Spleen (tissue), 11 donors: Measurements from ENCODE around the gene PARD3. TPM values are rescaled to one million over a fixed set of nuclear protein-coding genes. Genes with fewer than 3 reads are reported as not detected.

Source experiments
- DNase-seq: peaks from one replicate; pipeline ENCODE4 v3.0.0-alpha.2; 2020
- H3K27ac ChIP-seq, 8 donors: fragments of 200-600 bp; sonication (generic) in 7 of 8; 1 replicate in 4 of 8; 2 replicates in 4 of 8; pipeline versions ENCODE4 v1.5.0 to v1.8.0; 2016 to 2021; ENCODE audit warnings: inconsistent platforms in 4 of 8, mild to moderate bottlenecking in 4 of 8, moderate library complexity in 1 of 8
- H3K27me3 ChIP-seq, 7 donors: fragments of 200-600 bp; sonication (generic) in 6 of 7; replicated peaks in 1 of 7; 1 replicate in 4 of 7; 2 replicates in 3 of 7; pipeline versions ENCODE4 v1.5.0 to v1.8.0; 2016 to 2021; ENCODE audit warnings: inconsistent platforms in 3 of 7, mild to moderate bottlenecking in 1 of 7
- H3K36me3 ChIP-seq, 6 donors: fragments of 200-600 bp; sonication (generic) in 5 of 6; 1 replicate in 4 of 6; 2 replicates in 2 of 6; pipeline versions ENCODE4 v1.5.0 to v1.8.0; 2016 to 2021; ENCODE audit warnings: inconsistent platforms in 2 of 6
- H3K4me1 ChIP-seq, 6 donors: fragments of 200-600 bp; sonication (generic) in 5 of 6; 1 replicate in 3 of 6; 2 replicates in 3 of 6; pipeline versions ENCODE4 v1.5.0 to v1.8.0; 2016 to 2021; ENCODE audit warnings: inconsistent platforms in 3 of 6
- H3K4me3 ChIP-seq, 8 donors: fragments of 200-600 bp; sonication (generic) in 7 of 8; 1 replicate in 4 of 8; 2 replicates in 4 of 8; pipeline versions ENCODE4 v1.5.0 to v1.8.0; 2016 to 2021; ENCODE audit warnings: inconsistent platforms in 4 of 8, mild to moderate bottlenecking in 4 of 8, moderate library complexity in 2 of 8
- H3K9me3 ChIP-seq, 8 donors: fragments of 200-600 bp; sonication (generic) in 7 of 8; 1 replicate in 4 of 8; 2 replicates in 4 of 8; pipeline versions ENCODE4 v1.5.0 to v1.8.0; 2016 to 2021; ENCODE audit warnings: inconsistent platforms in 4 of 8
- POLR2A ChIP-seq, 3 donors: fragments of 450-650 bp; IDR thresholded peaks; one replicate each; pipeline ENCODE4 v1.5.1; 2017; ENCODE audit warnings: antibody characterized with exemption in 3 of 3, mild to moderate bottlenecking in 1 of 3
- POLR2AphosphoS5 ChIP-seq, 3 donors: sonication (generic); formaldehyde crosslinking; IDR thresholded peaks; one replicate each; pipeline ENCODE4 v1.5.1; 2017; ENCODE audit warnings: antibody characterized with exemption in 3 of 3
- WGBS, 5 donors: extraction: QIAGEN DNeasy Blood & Tissue Kit in 3 of 5; methylation state at CpG; one replicate each; pipeline versions ENCODE4 v1.1.5 to v1.1.7; 2013 to 2018; 5-methylcytosine and 5-hydroxymethylcytosine counted together
- intact Hi-C: fragments of 100-400 bp; cut with DNase I; formaldehyde crosslinking; loops from one replicate; pipeline ENCODE4 v1.15.0; 2023; ENCODE audit warnings: low total_unique reads
- polyA plus RNA-seq, 3 donors: library from polyadenylated mRNA; stranded (reverse); fragments of 200-250 nt; gene quantifications; one replicate each; pipeline ENCODE4 v1.2.1, GENCODE V29; 2013
- total RNA-seq, 7 donors: library from RNA; depleted of rRNA in 3 of 7; stranded (reverse); fragments of >200 nt in 3 of 7; fragmentation: NEBNext Ultra II Directional in 4 of 7; extraction: Animal tissue kit (Norgen Biotek cat#: 25700) in 4 of 7; gene quantifications; one replicate each; pipeline versions ENCODE4 v1.1.0 to v1.2.1, GENCODE V29; 2016 to 2021
- TF ChIP-seq, protein P1 (sequence below), 11 experiments: fragments of 200-600 bp in 7 of 11; fragments of 450-650 bp in 4 of 11; sonication (generic) in 4 of 11; IDR thresholded peaks in 8 of 11; conservative IDR thresholded peaks in 3 of 11; 1 replicate in 7 of 11; 2 replicates in 4 of 11; pipeline versions ENCODE4 v1.4.0 to v1.8.0; 2016 to 2021; ENCODE audit warnings: antibody characterized with exemption in 11 of 11, inconsistent platforms in 4 of 11, mild to moderate bottlenecking in 1 of 11
- donor health status: healthy with polysubstance abuse.
- donor health status: DM: no; HTN: no; CAD: no; lungs with moderate emphysema.
- donor health status: DM: no; HTN: no; CAD: no.
- donor health status: Bipolar disorder and iron deficiency.
- donor health status: healthy.
- donor health status: DM: no; HTN: no; CAD: no.
- donor health status: DM: yes; HTN: yes; CAD: no.

The PARD3 gene
- total and polyA plus RNA-seq, 10 donors: 2.8 to 18.9 (median 10.8) TPM

DNA sequence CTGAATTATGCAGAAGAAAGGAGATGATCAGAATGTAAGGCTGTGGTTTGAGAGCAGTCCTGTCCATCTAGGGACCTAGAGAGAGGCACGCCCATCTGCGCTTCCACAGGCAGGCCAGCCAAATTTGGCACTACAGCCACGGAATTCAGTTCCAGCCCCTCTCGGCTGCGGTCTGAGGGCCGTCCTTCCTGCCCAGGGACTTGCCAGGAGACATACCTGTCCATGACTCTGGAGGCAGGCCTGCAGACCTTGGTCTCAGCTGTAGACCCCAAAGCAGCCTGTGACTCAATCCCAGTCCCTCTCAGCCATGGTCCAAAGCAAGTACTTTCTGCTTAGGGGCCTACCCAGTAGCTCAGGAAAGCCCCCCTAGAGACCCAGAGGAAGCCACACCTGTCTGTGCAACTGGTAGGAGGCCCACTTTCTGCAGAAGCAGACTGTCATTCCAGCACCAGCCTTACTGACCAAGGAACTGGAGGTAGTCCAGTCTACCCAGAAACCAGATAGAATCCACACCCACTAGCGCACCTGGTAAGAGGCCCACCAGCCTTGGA, 720.9 kb downstream of the PARD3 start:
- Histone ChIP-seq H3K27me3 (no peaks in the 10 kb centered on the region), H3K9me3 (peaks cover 0 to 51% (median 40%) of the 10 kb centered on the region in 8 donors), H3K27ac (no peak overlapping the region), H3K36me3 (no peaks in the 10 kb centered on the region), H3K4me1 (no peaks in the 10 kb centered on the region), H3K4me3 (no peak overlapping the region)
- no peak for TF ChIP-seq POLR2AphosphoS5 (IDR thresholded peaks at IDR 0.05)
- TF ChIP-seq, protein P1, sequence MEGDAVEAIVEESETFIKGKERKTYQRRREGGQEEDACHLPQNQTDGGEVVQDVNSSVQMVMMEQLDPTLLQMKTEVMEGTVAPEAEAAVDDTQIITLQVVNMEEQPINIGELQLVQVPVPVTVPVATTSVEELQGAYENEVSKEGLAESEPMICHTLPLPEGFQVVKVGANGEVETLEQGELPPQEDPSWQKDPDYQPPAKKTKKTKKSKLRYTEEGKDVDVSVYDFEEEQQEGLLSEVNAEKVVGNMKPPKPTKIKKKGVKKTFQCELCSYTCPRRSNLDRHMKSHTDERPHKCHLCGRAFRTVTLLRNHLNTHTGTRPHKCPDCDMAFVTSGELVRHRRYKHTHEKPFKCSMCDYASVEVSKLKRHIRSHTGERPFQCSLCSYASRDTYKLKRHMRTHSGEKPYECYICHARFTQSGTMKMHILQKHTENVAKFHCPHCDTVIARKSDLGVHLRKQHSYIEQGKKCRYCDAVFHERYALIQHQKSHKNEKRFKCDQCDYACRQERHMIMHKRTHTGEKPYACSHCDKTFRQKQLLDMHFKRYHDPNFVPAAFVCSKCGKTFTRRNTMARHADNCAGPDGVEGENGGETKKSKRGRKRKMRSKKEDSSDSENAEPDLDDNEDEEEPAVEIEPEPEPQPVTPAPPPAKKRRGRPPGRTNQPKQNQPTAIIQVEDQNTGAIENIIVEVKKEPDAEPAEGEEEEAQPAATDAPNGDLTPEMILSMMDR (IDR thresholded peaks at IDR 0.05 in 8 of 11, conservative IDR thresholded peaks at IDR 0.05 in 3 of 11): no peak
- TF ChIP-seq POLR2A (IDR thresholded peaks at IDR 0.05): no peak
- intact Hi-C loops: no loop called here
- WGBS, 5 donors: 59 to 95% (median 89%) methylated on average over 4 to 7 of the region's 7 CpGs
- no peak for DNase-seq

DNA sequence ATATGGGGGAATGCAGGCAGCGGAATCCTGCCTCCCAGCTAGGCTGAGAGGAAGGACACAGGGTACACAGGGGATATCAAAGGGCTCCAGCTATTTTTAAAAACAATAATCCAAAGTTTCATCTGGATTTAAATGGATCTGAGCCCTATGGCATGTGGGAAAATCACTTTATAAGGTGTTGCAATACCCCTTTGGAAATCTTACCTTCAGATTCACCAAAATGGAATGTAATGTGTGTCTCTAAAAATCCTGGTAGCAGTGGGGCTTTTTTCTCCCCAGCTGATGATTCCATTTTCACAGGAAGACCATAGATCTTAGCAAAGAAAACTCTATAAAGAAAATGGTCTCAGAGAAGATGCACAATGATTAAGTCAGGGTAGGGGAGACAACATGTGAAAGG, 722.2 kb downstream of the PARD3 start:
- Histone ChIP-seq H3K4me1 (no peaks in the 10 kb centered on the region), H3K9me3 (peaks cover 0 to 44% (median 35%) of the 10 kb centered on the region in 8 donors), H3K27me3 (no peaks in the 10 kb centered on the region), H3K36me3 (no peaks in the 10 kb centered on the region), H3K27ac (no peak overlapping the region), H3K4me3 (no peak overlapping the region)
- intact Hi-C loops: no loop called here
- WGBS, 5 donors: 78 to 97% (median 84%) methylated on average over 1 of the region's 1 CpG
- TF ChIP-seq POLR2A (IDR thresholded peaks at IDR 0.05) (no peak), POLR2AphosphoS5 (IDR thresholded peaks at IDR 0.05) (no peak)
- TF ChIP-seq, protein P1 (IDR thresholded peaks at IDR 0.05 in 8 of 11, conservative IDR thresholded peaks at IDR 0.05 in 3 of 11): no peak
- DNase-seq: no peak

DNA sequence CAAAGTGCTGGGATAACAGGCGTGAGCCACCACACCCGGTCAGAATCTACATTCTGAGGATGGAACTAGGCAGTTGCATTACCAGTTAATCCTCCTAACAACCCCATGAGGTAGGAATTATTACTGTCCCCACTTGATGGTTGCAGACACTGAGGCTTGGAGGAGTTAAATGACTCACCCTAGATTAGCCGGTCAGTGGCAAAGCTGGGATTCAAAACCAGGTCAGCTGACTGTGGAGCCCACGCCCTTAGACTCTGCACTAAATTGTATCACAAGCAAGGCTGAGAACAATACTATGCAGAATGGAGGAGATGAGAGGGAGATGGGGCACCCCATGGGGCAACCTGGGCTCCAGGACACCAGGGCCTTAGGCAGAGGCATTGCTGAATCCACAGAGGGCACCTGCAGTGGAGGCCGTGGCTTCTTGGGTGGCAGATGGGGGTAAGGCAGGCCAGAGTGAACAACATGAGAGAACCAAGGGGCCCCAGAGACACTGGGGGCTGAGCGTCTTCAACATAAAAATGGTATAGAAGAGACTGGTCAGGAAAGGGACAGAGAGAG, 723.4 kb downstream of the PARD3 start:
- H3K27ac ChIP-seq: no peak overlapping the region
- no peaks in the 10 kb centered on the region for H3K4me1 ChIP-seq
- no peaks in the 10 kb centered on the region for H3K36me3 ChIP-seq
- WGBS, 5 donors: 82 to 96% (median 93%) methylated on average over 6 of the region's 6 CpGs
- no peak overlapping the region for H3K4me3 ChIP-seq
- H3K9me3 ChIP-seq: peaks cover 0 to 44% (median 35%) of the 10 kb centered on the region in 8 donors
- TF ChIP-seq POLR2A (IDR thresholded peaks at IDR 0.05): no peak
- TF ChIP-seq POLR2AphosphoS5 (IDR thresholded peaks at IDR 0.05): no peak
- TF ChIP-seq, protein P1 (IDR thresholded peaks at IDR 0.05 in 8 of 11, conservative IDR thresholded peaks at IDR 0.05 in 3 of 11): no peak
- H3K27me3 ChIP-seq: no peaks in the 10 kb centered on the region
- DNase-seq: no peak
- intact Hi-C loops: no loop called here

DNA sequence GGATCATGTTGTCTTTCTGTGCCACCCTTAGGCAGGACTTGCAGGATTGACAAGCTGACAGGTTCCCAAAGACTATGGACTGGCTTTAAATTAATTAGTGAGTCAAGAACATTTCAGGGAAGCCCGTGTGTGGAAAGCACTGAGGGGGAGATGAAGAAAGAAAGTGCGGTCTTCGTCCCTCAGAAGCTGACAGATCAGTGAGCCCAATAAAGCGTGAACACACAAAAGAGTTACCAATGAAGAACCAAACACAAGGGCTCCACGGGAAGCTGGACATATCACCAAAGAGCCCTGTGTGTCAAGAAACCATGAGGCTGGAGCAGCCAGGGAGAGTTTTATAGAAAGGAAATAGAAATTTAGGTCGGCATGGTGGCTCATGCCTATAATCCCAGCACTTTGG, 725.8 kb downstream of the PARD3 start:
- Histone ChIP-seq H3K9me3 (peaks cover 0 to 31% (median 13%) of the 10 kb centered on the region in 8 donors), H3K27me3 (no peaks in the 10 kb centered on the region), H3K4me3 (no peak overlapping the region), H3K4me1 (no peaks in the 10 kb centered on the region), H3K36me3 (no peaks in the 10 kb centered on the region), H3K27ac (no peak overlapping the region)
- intact Hi-C loops: no loop called here
- TF ChIP-seq, protein P1 (IDR thresholded peaks at IDR 0.05 in 8 of 11, conservative IDR thresholded peaks at IDR 0.05 in 3 of 11): no peak
- TF ChIP-seq POLR2AphosphoS5 (IDR thresholded peaks at IDR 0.05): no peak
- TF ChIP-seq POLR2A (IDR thresholded peaks at IDR 0.05): no peak
- 86 to 94% (median 91%) methylated on average over 6 of the region's 6 CpGs for WGBS, 5 donors
- no peak for DNase-seq
